Astrocyte (in vitro differentiated cells and primary cell): ENCODE results near the gene SUZ12.

ENCODE experiments used
- EZH2 ChIP-seq: IDR thresholded peaks from 2 replicates; pipeline ENCODE4 v1.6.1; 2012; ENCODE audit warnings: mild to moderate bottlenecking, low read length, inconsistent platforms; ENCODE audit not compliant: insufficient read depth
- TF ChIP-seq, protein P1 (sequence below): IDR thresholded peaks from 2 replicates; pipeline ENCODE4 v1.5.1; 2011; ENCODE audit warnings: low read depth, mild to moderate bottlenecking, inconsistent platforms, low read length, moderate library complexity; ENCODE audit not compliant: insufficient read depth

- TF ChIP-seq, protein P1, sequence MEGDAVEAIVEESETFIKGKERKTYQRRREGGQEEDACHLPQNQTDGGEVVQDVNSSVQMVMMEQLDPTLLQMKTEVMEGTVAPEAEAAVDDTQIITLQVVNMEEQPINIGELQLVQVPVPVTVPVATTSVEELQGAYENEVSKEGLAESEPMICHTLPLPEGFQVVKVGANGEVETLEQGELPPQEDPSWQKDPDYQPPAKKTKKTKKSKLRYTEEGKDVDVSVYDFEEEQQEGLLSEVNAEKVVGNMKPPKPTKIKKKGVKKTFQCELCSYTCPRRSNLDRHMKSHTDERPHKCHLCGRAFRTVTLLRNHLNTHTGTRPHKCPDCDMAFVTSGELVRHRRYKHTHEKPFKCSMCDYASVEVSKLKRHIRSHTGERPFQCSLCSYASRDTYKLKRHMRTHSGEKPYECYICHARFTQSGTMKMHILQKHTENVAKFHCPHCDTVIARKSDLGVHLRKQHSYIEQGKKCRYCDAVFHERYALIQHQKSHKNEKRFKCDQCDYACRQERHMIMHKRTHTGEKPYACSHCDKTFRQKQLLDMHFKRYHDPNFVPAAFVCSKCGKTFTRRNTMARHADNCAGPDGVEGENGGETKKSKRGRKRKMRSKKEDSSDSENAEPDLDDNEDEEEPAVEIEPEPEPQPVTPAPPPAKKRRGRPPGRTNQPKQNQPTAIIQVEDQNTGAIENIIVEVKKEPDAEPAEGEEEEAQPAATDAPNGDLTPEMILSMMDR, result no peak
- no peak for TF ChIP-seq EZH2
Measured at GRCh38 chr17:32019228-32019627, 82.4 kb downstream of the SUZ12 start.
